MM.1S (cell line): Measurements from ENCODE around the gene CUEDC2.
A peak's percentile ranks its signal among the peaks of the same experiment; 100 is the strongest.

Experiments
- DNase-seq: peaks from one replicate; pipeline ENCODE4 v3.0.0-alpha.2; 2015
- H2AFZ ChIP-seq: fragments of 300-600 bp; sonication (generic); 2 replicates; pipeline ENCODE4 v1.6.0; 2016; ENCODE audit warnings: antibody characterized with exemption, low read length
- H3F3A ChIP-seq: fragments of 300-600 bp; sonication (generic); 2 replicates; pipeline ENCODE4 v1.6.1; 2016; ENCODE audit warnings: mild to moderate bottlenecking, antibody characterized with exemption, low read length, moderate library complexity, mixed read lengths; ENCODE audit not compliant: insufficient read depth
- H3K27ac ChIP-seq: fragments of 300-600 bp; sonication (generic); 2 replicates; pipeline ENCODE4 v1.5.1; 2016; ENCODE audit warnings: mild to moderate bottlenecking, low read length
- H3K27me3 ChIP-seq: fragments of 300-600 bp; sonication (generic); replicated peaks from 2 replicates; pipeline ENCODE4 v1.6.0; 2016; ENCODE audit warnings: low read length; ENCODE audit not compliant: insufficient read depth
- H3K36me3 ChIP-seq: fragments of 300-600 bp; sonication (generic); replicated peaks from 2 replicates; pipeline ENCODE4 v1.6.1; 2016; ENCODE audit warnings: mild to moderate bottlenecking, low read length, mixed read lengths; ENCODE audit not compliant: insufficient read depth
- H3K4me1 ChIP-seq: fragments of 300-600 bp; sonication (generic); 2 replicates; pipeline ENCODE4 v1.6.1; 2016; ENCODE audit warnings: low read length, mixed read lengths
- H3K4me2 ChIP-seq: fragments of 300-600 bp; sonication (generic); 2 replicates; pipeline ENCODE4 v1.6.0; 2016; ENCODE audit warnings: low read depth, low read length
- H3K4me3 ChIP-seq: fragments of 300-600 bp; sonication (generic); 2 replicates; pipeline ENCODE4 v1.5.1; 2016; ENCODE audit warnings: low read length, mixed read lengths
- H3K79me2 ChIP-seq: fragments of 300-600 bp; sonication (generic); 2 replicates; pipeline ENCODE4 v1.6.1; 2016; ENCODE audit warnings: mixed run types, low read length, mixed read lengths
- H3K9ac ChIP-seq: fragments of 300-600 bp; sonication (generic); 2 replicates; pipeline ENCODE4 v1.6.1; 2016; ENCODE audit warnings: low read length, mixed read lengths
- H3K9me2 ChIP-seq: fragments of 300-600 bp; sonication (generic); replicated peaks from 2 replicates; pipeline ENCODE4 v1.6.1; 2016; ENCODE audit warnings: mild to moderate bottlenecking, low read length, mixed read lengths; ENCODE audit not compliant: insufficient read depth
- H3K9me3 ChIP-seq: fragments of 300-600 bp; sonication (generic); replicated peaks from 2 replicates; pipeline ENCODE4 v1.6.1; 2016; ENCODE audit warnings: mild to moderate bottlenecking, low read length, mixed read lengths; ENCODE audit not compliant: insufficient read depth
- H4K20me1 ChIP-seq: fragments of 300-600 bp; sonication (generic); 2 replicates; pipeline ENCODE4 v1.6.1; 2016; ENCODE audit warnings: mild to moderate bottlenecking, low read length, moderate library complexity, mixed read lengths; ENCODE audit not compliant: insufficient read depth
- EZH2 ChIP-seq: fragments of 300-600 bp; sonication (generic); optimal IDR thresholded peaks from 2 replicates; pipeline ENCODE3; 2017; ENCODE audit warnings: low read depth, mild to moderate bottlenecking, antibody characterized with exemption, low read length, mixed read lengths
- EZH2phosphoT487 ChIP-seq: fragments of 300-600 bp; sonication (generic); IDR thresholded peaks from 2 replicates; pipeline ENCODE4 v1.6.1; 2018; ENCODE audit warnings: antibody characterized with exemption, low read length
- TF ChIP-seq, protein P1 (sequence below): fragments of 300-600 bp; sonication (generic); IDR thresholded peaks from 2 replicates; pipeline ENCODE4 v1.5.1; 2016; ENCODE audit warnings: antibody characterized with exemption, low read length, mixed read lengths

CUEDC2 gene

DNA sequence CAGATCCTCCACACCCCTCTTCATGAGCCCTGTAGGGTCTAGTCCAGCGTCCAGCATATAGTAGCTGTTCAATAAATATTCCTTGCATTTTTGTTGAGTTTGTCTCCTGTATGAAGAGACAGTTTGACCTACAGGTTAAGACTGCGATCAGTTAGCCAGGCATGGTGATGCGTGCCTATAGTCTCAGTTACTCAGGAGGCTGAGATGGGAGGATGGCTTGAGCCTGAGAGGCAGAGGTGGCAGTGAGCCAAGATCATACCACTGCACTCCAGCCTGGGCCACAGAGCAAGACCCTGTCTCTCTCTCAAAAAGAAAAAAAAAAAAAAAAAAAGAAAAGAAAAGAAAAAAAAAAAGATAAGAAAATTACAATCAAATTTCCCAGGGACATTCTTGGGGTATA, 5.1 kb upstream of the CUEDC2 start:
- DNase-seq = no peak
- Histone ChIP-seq H4K20me1 (no peaks in the 10 kb centered on the region), H3K27ac (no peak overlapping the region), H3K36me3 (no peaks in the 10 kb centered on the region), H3K27me3 (peaks cover 19% of the 10 kb centered on the region), H3K9me2 (no peaks in the 10 kb centered on the region), H3K4me2 (no peak overlapping the region), H3K4me1 (peaks cover 6% of the 10 kb centered on the region; the same call in 1 of the 2 replicates), H3K9ac (no peak overlapping the region), H3F3A (peaks cover 5% of the 10 kb centered on the region; the same call in 1 of the 2 replicates), H2AFZ (no peak overlapping the region), H3K9me3 (no peaks in the 10 kb centered on the region), H3K4me3 (no peak overlapping the region), H3K79me2 (no peaks in the 10 kb centered on the region)
- no peak for TF ChIP-seq EZH2phosphoT487
- no peak for TF ChIP-seq EZH2
- TF ChIP-seq, protein P1, sequence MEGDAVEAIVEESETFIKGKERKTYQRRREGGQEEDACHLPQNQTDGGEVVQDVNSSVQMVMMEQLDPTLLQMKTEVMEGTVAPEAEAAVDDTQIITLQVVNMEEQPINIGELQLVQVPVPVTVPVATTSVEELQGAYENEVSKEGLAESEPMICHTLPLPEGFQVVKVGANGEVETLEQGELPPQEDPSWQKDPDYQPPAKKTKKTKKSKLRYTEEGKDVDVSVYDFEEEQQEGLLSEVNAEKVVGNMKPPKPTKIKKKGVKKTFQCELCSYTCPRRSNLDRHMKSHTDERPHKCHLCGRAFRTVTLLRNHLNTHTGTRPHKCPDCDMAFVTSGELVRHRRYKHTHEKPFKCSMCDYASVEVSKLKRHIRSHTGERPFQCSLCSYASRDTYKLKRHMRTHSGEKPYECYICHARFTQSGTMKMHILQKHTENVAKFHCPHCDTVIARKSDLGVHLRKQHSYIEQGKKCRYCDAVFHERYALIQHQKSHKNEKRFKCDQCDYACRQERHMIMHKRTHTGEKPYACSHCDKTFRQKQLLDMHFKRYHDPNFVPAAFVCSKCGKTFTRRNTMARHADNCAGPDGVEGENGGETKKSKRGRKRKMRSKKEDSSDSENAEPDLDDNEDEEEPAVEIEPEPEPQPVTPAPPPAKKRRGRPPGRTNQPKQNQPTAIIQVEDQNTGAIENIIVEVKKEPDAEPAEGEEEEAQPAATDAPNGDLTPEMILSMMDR = no peak

DNA sequence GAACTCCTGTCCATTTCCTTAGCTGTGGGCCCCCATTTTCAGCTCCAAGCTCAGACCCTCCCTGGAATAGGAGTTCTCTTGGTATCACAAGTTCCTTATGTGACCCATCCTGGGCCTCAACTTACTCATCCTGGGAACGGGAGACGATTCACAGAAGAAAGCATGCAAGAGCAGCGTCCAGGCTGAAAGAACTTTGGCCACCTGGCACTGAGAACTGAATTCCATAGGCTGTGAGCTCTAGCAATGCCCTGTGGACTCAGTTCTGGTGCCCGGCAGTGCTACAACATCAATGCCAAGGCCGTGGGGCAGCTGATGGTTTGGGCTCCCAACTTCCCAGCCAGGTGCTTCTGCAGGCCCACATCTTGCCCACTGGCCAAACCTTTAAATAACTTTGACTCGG, 3.9 kb upstream of the CUEDC2 start:
- no peak overlapping the region; the same call in 1 of the 2 replicates for H3K4me2 ChIP-seq
- no peak for DNase-seq

DNA sequence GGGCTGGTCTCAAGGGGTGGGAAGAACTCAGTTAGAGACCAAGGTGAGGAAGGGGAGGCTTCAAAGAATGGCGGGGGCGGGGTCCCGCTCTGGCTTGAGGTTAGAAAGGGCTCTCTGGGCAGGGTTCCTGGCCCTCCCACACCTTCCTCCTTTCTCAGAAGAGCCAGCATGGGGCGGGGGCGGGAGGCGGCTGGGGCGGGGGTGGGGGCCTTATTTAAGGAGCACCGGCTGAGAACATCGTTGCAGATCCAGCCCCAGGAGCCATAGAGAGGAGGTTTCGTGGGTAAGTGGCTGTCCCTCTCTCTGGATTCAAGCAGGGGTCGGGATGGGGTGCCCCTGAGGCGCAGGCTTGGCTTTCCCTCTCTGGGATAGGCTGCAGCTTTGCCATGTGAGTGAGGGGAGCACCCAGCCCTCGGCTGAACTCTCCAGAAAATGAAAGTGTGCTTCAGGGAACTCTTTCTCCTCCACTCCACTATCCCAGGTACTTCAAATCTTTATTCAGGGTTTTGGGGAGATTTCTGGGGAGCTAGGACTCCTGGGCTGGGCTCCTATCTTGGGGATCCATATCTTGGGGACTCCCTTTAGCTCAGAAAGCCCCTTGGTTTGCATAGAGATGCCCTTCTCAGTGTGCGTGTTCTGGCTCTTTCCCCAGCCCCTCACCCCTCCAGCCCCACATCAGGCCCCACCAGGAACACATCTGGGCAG, 3.3 kb upstream of the CUEDC2 start:
- TF ChIP-seq EZH2phosphoT487 = no peak
- TF ChIP-seq EZH2 = no peak
- TF ChIP-seq, protein P1 = no peak
- Histone ChIP-seq H3K9ac (no peak overlapping the region), H3K4me1 (peaks cover 11% of the 10 kb centered on the region; the same call in 1 of the 2 replicates), H3K4me2 (peak overlapping the region; percentile 71), H2AFZ (peak overlapping the region; percentile 81; the same call in 1 of the 2 replicates), H3F3A (peaks cover 10% of the 10 kb centered on the region; the same call in 1 of the 2 replicates), H3K27me3 (peaks cover 19% of the 10 kb centered on the region), H3K4me3 (peak overlapping the region; percentile 42; the same call in 1 of the 2 replicates), H3K9me2 (no peaks in the 10 kb centered on the region), H3K27ac (no peak overlapping the region), H3K79me2 (peaks cover 12% of the 10 kb centered on the region), H3K9me3 (no peaks in the 10 kb centered on the region), H4K20me1 (no peaks in the 10 kb centered on the region), H3K36me3 (no peaks in the 10 kb centered on the region)
- no peak for DNase-seq

More for the DNA sequence above, 3.9 kb upstream of the CUEDC2 start:
- peaks cover 10% of the 10 kb centered on the region; the same call in 1 of the 2 replicates for H3F3A ChIP-seq
- TF ChIP-seq EZH2 (no peak), EZH2phosphoT487 (no peak)
- H3K9me3 ChIP-seq = no peaks in the 10 kb centered on the region
- H4K20me1 ChIP-seq = no peaks in the 10 kb centered on the region
- peaks cover 11% of the 10 kb centered on the region for H3K79me2 ChIP-seq
- H3K9me2 ChIP-seq = no peaks in the 10 kb centered on the region
- H3K36me3 ChIP-seq = no peaks in the 10 kb centered on the region
- H3K4me3 ChIP-seq = no peak overlapping the region
- H3K9ac ChIP-seq = no peak overlapping the region
- no peak overlapping the region for H2AFZ ChIP-seq
- peaks cover 19% of the 10 kb centered on the region for H3K27me3 ChIP-seq
- no peak overlapping the region for H3K27ac ChIP-seq
- H3K4me1 ChIP-seq = peaks cover 11% of the 10 kb centered on the region; the same call in 1 of the 2 replicates

DNA sequence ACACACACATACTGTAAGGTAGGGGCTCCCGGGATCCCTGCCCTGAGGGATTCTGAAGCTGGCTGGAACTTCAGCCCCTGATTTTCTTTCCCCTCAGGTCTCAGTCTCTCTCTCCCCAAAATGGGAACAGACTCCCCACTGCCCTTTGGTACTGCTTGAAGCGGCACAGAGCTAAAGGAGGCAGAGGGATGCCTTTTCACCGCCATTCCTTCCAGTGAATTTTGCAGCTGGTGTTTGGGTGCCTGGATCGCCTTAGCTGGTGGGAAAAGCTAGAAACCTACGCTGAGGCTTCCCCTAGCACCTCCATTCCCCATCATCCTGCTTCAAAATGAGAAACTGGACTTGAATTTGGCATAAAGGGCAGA, 2.7 kb upstream of the CUEDC2 start:
- no peaks in the 10 kb centered on the region for H3K9me3 ChIP-seq
- peaks cover 10% of the 10 kb centered on the region; the same call in 1 of the 2 replicates for H3F3A ChIP-seq
- peaks cover 11% of the 10 kb centered on the region; the same call in 1 of the 2 replicates for H3K4me1 ChIP-seq
- H3K4me3 ChIP-seq = no peak overlapping the region
- no peak overlapping the region for H3K9ac ChIP-seq
- no peak for DNase-seq
- peak overlapping the region; percentile 71 for H3K4me2 ChIP-seq
- 0 out of 2 replicates have a peak overlapping the region, but pooled peaks have one; percentile 55 for H2AFZ ChIP-seq
- H3K79me2 ChIP-seq = peaks cover 16% of the 10 kb centered on the region
- H3K27ac ChIP-seq = no peak overlapping the region
- H3K9me2 ChIP-seq = no peaks in the 10 kb centered on the region
- TF ChIP-seq EZH2phosphoT487 = no peak
- no peak for TF ChIP-seq EZH2
- TF ChIP-seq, protein P1 = no peak
- H3K27me3 ChIP-seq = peaks cover 19% of the 10 kb centered on the region
- H4K20me1 ChIP-seq = no peaks in the 10 kb centered on the region
- no peaks in the 10 kb centered on the region for H3K36me3 ChIP-seq
